ENCODE measurements around the gene RUFY4. TPM values are rescaled to one million over a fixed set of nuclear protein-coding genes. Genes with fewer than 3 reads are reported as not detected.
A peak's percentile ranks its signal among the peaks of the same experiment; 100 is the strongest.

Gene RUFY4
- total RNA-seq, 2 experiments from 2014 or later, result not detected

- no peak for DNase-seq (ENCODE audit: low spot score)
- no TSS peak for BruUV-seq (replicated peaks)
- no peaks in the 10 kb centered on the region for H4K20me1 ChIP-seq (ENCODE audit: insufficient read depth, low read length)
- no peaks in the 10 kb centered on the region for H3K4me1 ChIP-seq (ENCODE audit: insufficient read depth, low read length, poor library complexity, severe bottlenecking)
- CTCF ChIA-PET (ENCODE audit: unreplicated experiment), result no interaction called here
- H3K4me2 ChIP-seq (ENCODE audit: low read length), result no peak overlapping the region
- H3K9me2 ChIP-seq (ENCODE audit: insufficient read depth, low read length), result no peaks in the 10 kb centered on the region
- POLR2A ChIA-PET, result interaction anchor here (0.6 to 1.1 kb wide), 2 partner anchors 10 to 637 kb away, joined by 3 to 4 read pairs; no protein-coding TSS in a partner anchor
- no peaks in the 10 kb centered on the region for H3K79me2 ChIP-seq (ENCODE audit: insufficient read depth, low read depth, low read length)
- no peaks in the 10 kb centered on the region for H3K9me3 ChIP-seq (ENCODE audit: low read length)
- TF ChIP-seq CTCF (conservative IDR thresholded peaks at IDR 0.05; ENCODE audit: low read length), result no peak
- H3K36me3 ChIP-seq (ENCODE audit: insufficient read depth, low read length), result no peaks in the 10 kb centered on the region
- no peak overlapping the region for H3K27ac ChIP-seq (ENCODE audit: low read depth, low read length, poor library complexity, severe bottlenecking)
- intact Hi-C loops (cut with micrococcal nuclease; ENCODE audit: unreplicated experiment), result no loop called here
- H2AFZ ChIP-seq (ENCODE audit: low read length), result no peak overlapping the region
- no peak overlapping the region for H3K4me3 ChIP-seq (ENCODE audit: low read depth, low read length, poor library complexity, severe bottlenecking)
These were observed 3.5 kb downstream of the RUFY4 start for GRCh38 chr2:218072478-218073024.

- Histone ChIP-seq H4K20me1 (ENCODE audit: insufficient read depth, low read length) (no peaks in the 10 kb centered on the region), H3K9me3 (ENCODE audit: low read length) (no peaks in the 10 kb centered on the region), H3K79me2 (ENCODE audit: insufficient read depth, low read depth, low read length) (no peaks in the 10 kb centered on the region), H3K4me2 (ENCODE audit: low read length) (no peak overlapping the region), H3K4me1 (ENCODE audit: insufficient read depth, low read length, poor library complexity, severe bottlenecking) (no peaks in the 10 kb centered on the region), H3K36me3 (ENCODE audit: insufficient read depth, low read length) (no peaks in the 10 kb centered on the region), H2AFZ (ENCODE audit: low read length) (no peak overlapping the region), H3K4me3 (ENCODE audit: low read depth, low read length, poor library complexity, severe bottlenecking) (no peak overlapping the region), H3K27ac (ENCODE audit: low read depth, low read length, poor library complexity, severe bottlenecking) (no peak overlapping the region), H3K9me2 (ENCODE audit: insufficient read depth, low read length) (no peaks in the 10 kb centered on the region)
- no peak for DNase-seq (ENCODE audit: low spot score)
- CTCF ChIA-PET (ENCODE audit: unreplicated experiment), result no interaction called here
- TF ChIP-seq EZH2phosphoT487 (IDR thresholded peaks at IDR 0.05; ENCODE audit: borderline replicate concordance, low read depth, low read length) (no peak), CTCF (conservative IDR thresholded peaks at IDR 0.05; ENCODE audit: low read length) (no peak)
- intact Hi-C loops (cut with micrococcal nuclease; ENCODE audit: unreplicated experiment), result no loop called here
- BruUV-seq (replicated peaks), result no TSS peak
- POLR2A ChIA-PET, result interaction anchor here (0.6 to 1.1 kb wide), 2 partner anchors 9 to 637 kb away, joined by 3 to 4 read pairs; no protein-coding TSS in a partner anchor
These were observed 4.1 kb downstream of the RUFY4 start for GRCh38 chr2:218073185-218073584.

GRCh38 chr2:218074031-218074430 lies 5.0 kb downstream of the RUFY4 start:
- Histone ChIP-seq H3K4me3 (ENCODE audit: low read depth, low read length, poor library complexity, severe bottlenecking) (no peak overlapping the region), H3K36me3 (ENCODE audit: insufficient read depth, low read length) (no peaks in the 10 kb centered on the region), H3K9me2 (ENCODE audit: insufficient read depth, low read length) (no peaks in the 10 kb centered on the region), H3K27ac (ENCODE audit: low read depth, low read length, poor library complexity, severe bottlenecking) (no peak overlapping the region), H3K4me2 (ENCODE audit: low read length) (no peak overlapping the region), H4K20me1 (ENCODE audit: insufficient read depth, low read length) (no peaks in the 10 kb centered on the region), H3K4me1 (ENCODE audit: insufficient read depth, low read length, poor library complexity, severe bottlenecking) (no peaks in the 10 kb centered on the region), H2AFZ (ENCODE audit: low read length) (no peak overlapping the region), H3K9me3 (ENCODE audit: low read length) (no peaks in the 10 kb centered on the region), H3K79me2 (ENCODE audit: insufficient read depth, low read depth, low read length) (no peaks in the 10 kb centered on the region)
- no TSS peak for BruUV-seq (replicated peaks)
- TF ChIP-seq CTCF (conservative IDR thresholded peaks at IDR 0.05; ENCODE audit: low read length) (peak; percentile 77), EZH2phosphoT487 (IDR thresholded peaks at IDR 0.05; ENCODE audit: borderline replicate concordance, low read depth, low read length) (no peak)
- ChIA-PET CTCF (ENCODE audit: unreplicated experiment) (no interaction called here), POLR2A (no interaction called here)
- intact Hi-C loops (cut with micrococcal nuclease; ENCODE audit: unreplicated experiment), result no loop called here
- peak; percentile 30 for DNase-seq (ENCODE audit: low spot score)

Data from OCI-LY7 (cell line).